HEK293 (cell line): Measurements from ENCODE around the gene ADCY10.
A peak's percentile ranks its signal among the peaks of the same experiment; 100 is the strongest.

Experiments
- CTCF ChIA-PET: fragments of 350-600 bp; formaldehyde crosslinking; extraction: SDS; loops from one replicate; lab custom pipeline; 2021; ENCODE audit warnings: antibody characterized with exemption; lab: Yijun Ruan, JAX
- POLR2A ChIA-PET: fragments of 300-600 bp; formaldehyde crosslinking; extraction: SDS; loops from one replicate; lab custom pipeline; 2020; ENCODE audit warnings: antibody characterized with exemption, inconsistent platforms; lab: Yijun Ruan, JAX
- H3K27ac ChIP-seq: fragments of 200-500 bp; sonication (Bioruptor generic); 2 replicates; pipeline ENCODE4 v1.5.1; 2014; ENCODE audit warnings: low read depth, low read length, control low read depth, inconsistent platforms; ENCODE audit errors: extremely low read depth
- H3K36me3 ChIP-seq, 2 experiments: fragments of 200-500 bp in 1 of 2; sonication (Bioruptor generic) in 1 of 2; 1 replicate in 1 of 2; 2 replicates in 1 of 2; pipeline ENCODE4 v1.5.1; 2014 to 2017; ENCODE audit warnings: inconsistent platforms in 2 of 2, low read length in 2 of 2; ENCODE audit not compliant: control insufficient read depth in 2 of 2, insufficient read depth in 1 of 2
- H3K4me1 ChIP-seq: fragments of 200-500 bp; sonication (Bioruptor generic); 2 replicates; pipeline ENCODE4 v1.5.1; 2014; ENCODE audit warnings: mild to moderate bottlenecking, low read length, inconsistent platforms; ENCODE audit not compliant: control insufficient read depth, insufficient read depth
- H3K4me3 ChIP-seq: 2 replicates; pipeline ENCODE4 v1.5.1; 2011; ENCODE audit warnings: low read depth, mild to moderate bottlenecking, control low read depth, low read length, moderate library complexity
- H3K9me3 ChIP-seq: fragments of 200-500 bp; sonication (Bioruptor generic); 2 replicates; pipeline ENCODE4 v1.5.1; 2014; ENCODE audit warnings: low read depth, low read length, inconsistent platforms; ENCODE audit not compliant: control insufficient read depth, insufficient read depth
- GLI4 ChIP-seq: fragments of 450-650 bp; formaldehyde crosslinking; IDR thresholded peaks from 2 replicates; pipeline ENCODE4 v1.5.1; 2016; ENCODE audit warnings: missing biosample characterization, missing genetic modification characterization
- HIC1 ChIP-seq: fragments of 450-650 bp; formaldehyde crosslinking; IDR thresholded peaks from 2 replicates; pipeline ENCODE4 v1.5.1; 2016; ENCODE audit warnings: missing biosample characterization, missing genetic modification characterization
- KLF7 ChIP-seq: fragments of 450-650 bp; formaldehyde crosslinking; IDR thresholded peaks from 2 replicates; pipeline ENCODE4 v1.5.1; 2016; ENCODE audit warnings: missing biosample characterization, missing genetic modification characterization, borderline replicate concordance
- OVOL3 ChIP-seq: fragments of 450-650 bp; formaldehyde crosslinking; IDR thresholded peaks from 2 replicates; pipeline ENCODE4 v1.5.1; 2016; ENCODE audit warnings: missing biosample characterization, missing genetic modification characterization
- TSHZ1 ChIP-seq: fragments of 450-650 bp; formaldehyde crosslinking; IDR thresholded peaks from 2 replicates; pipeline ENCODE4 v1.5.1; 2016; ENCODE audit warnings: missing biosample characterization, missing genetic modification characterization, borderline replicate concordance
- ZBTB21 ChIP-seq: fragments of 450-650 bp; formaldehyde crosslinking; IDR thresholded peaks from 2 replicates; pipeline ENCODE4 v1.5.1; 2017; ENCODE audit warnings: missing biosample characterization, missing genetic modification characterization
- ZNF121 ChIP-seq: fragments of 450-650 bp; formaldehyde crosslinking; IDR thresholded peaks from 2 replicates; pipeline ENCODE4 v1.5.1; 2016; ENCODE audit warnings: missing biosample characterization, missing genetic modification characterization
- ZNF19 ChIP-seq: fragments of 450-650 bp; formaldehyde crosslinking; IDR thresholded peaks from 2 replicates; pipeline ENCODE4; 2016; ENCODE audit warnings: missing biosample characterization, missing genetic modification characterization, low read depth
- ZNF341 ChIP-seq: fragments of 450-650 bp; formaldehyde crosslinking; IDR thresholded peaks from 2 replicates; pipeline ENCODE4; 2016; ENCODE audit warnings: low read depth, missing biosample characterization, missing genetic modification characterization
- ZNF362 ChIP-seq: fragments of 450-650 bp; formaldehyde crosslinking; IDR thresholded peaks from 2 replicates; pipeline ENCODE4 v1.5.1; 2016; ENCODE audit warnings: missing biosample characterization, missing genetic modification characterization
- ZNF501 ChIP-seq: fragments of 450-650 bp; formaldehyde crosslinking; IDR thresholded peaks from 2 replicates; pipeline ENCODE4 v1.5.1; 2016; ENCODE audit warnings: missing biosample characterization, missing genetic modification characterization
- ZNF558 ChIP-seq: fragments of 450-650 bp; formaldehyde crosslinking; IDR thresholded peaks from 2 replicates; pipeline ENCODE4 v1.5.1; 2016; ENCODE audit warnings: missing biosample characterization, missing genetic modification characterization
- ZNF621 ChIP-seq: fragments of 450-650 bp; formaldehyde crosslinking; IDR thresholded peaks from 2 replicates; pipeline ENCODE4 v1.5.1; 2017; ENCODE audit warnings: missing biosample characterization, missing genetic modification characterization
- TF ChIP-seq, protein P1 (sequence below): fragments of 450-650 bp; formaldehyde crosslinking; IDR thresholded peaks from 2 replicates; pipeline ENCODE4 v1.5.1; 2017; ENCODE audit warnings: missing biosample characterization, mild to moderate bottlenecking, missing genetic modification characterization, moderate library complexity

The ADCY10 gene

DNA sequence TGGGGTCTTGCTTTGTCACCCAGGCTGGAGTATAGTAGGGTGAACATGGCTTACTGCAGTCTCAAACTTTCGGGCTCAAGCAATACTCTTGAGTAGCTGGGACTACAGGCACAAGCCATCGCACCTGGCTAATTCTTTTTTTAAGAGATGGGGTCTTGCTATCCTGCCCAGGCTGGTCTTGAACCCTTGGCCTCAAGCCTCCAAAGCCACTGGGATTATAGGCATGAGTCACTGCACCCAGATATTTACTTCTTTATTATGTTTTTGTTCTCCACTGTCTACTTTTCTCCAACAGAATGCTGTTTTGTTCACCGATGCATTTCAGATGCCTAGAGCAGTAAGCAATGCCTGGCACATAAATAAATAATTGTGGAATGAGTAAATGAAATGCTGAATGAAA lies 72.4 kb downstream of the ADCY10 start:
- no peaks in the 10 kb centered on the region for H3K4me1 ChIP-seq
- H3K36me3 ChIP-seq: no peaks in the 10 kb centered on the region
- no peak overlapping the region for H3K27ac ChIP-seq
- ChIA-PET CTCF (no interaction called here), POLR2A (no interaction called here)
- TF ChIP-seq ZNF558 (tag by site-specific recombination) (no peak), KLF7 (no peak), HIC1 (tag by site-specific recombination) (no peak), ZNF121 (tag by site-specific recombination) (0 out of 2 replicates have a peak, but pooled peaks have one; percentile 14)
- H3K9me3 ChIP-seq: no peaks in the 10 kb centered on the region
- no peak overlapping the region for H3K4me3 ChIP-seq

GRCh38 chr1:167839009-167839408 lies 74.9 kb downstream of the ADCY10 start:
- TF ChIP-seq ZNF19 (tag by site-specific recombination) (no peak), ZNF341 (tag by site-specific recombination) (no peak), OVOL3 (no peak), TSHZ1 (no peak), ZNF501 (tag by site-specific recombination) (no peak)
- CTCF ChIA-PET: no interaction called here
- POLR2A ChIA-PET: no interaction called here
- H3K4me1 ChIP-seq: no peaks in the 10 kb centered on the region
- H3K9me3 ChIP-seq: no peaks in the 10 kb centered on the region
- H3K4me3 ChIP-seq: no peak overlapping the region
- no peaks in the 10 kb centered on the region for H3K36me3 ChIP-seq
- H3K27ac ChIP-seq: no peak overlapping the region

DNA sequence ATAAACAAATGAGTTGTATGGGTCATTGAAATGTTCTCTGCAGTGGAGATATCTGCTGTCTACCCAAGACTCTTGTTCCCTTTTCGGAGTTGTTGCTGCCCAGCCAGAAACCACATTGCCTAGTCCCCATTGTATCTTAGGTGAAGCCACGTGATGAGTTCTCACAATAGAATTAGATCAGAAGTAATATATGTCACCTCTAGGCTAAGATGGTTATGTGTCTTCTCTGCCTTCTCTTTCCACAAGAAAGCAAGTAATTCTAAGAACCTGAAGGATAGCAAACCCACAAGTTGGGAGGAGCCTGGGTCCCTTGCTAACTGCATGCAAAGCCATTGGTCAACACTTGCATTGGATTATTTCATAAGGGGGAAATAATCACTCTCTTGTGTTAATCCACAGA lies 76.6 kb downstream of the ADCY10 start:
- Histone ChIP-seq H3K27ac (no peak overlapping the region), H3K9me3 (no peaks in the 10 kb centered on the region), H3K4me1 (no peaks in the 10 kb centered on the region), H3K36me3 (no peaks in the 10 kb centered on the region), H3K4me3 (no peak overlapping the region)
- CTCF ChIA-PET: no interaction called here
- POLR2A ChIA-PET: no interaction called here
- TF ChIP-seq TSHZ1 (no peak), ZBTB21 (no peak), ZNF621 (tag by site-specific recombination) (no peak), ZNF362 (tag by site-specific recombination) (no peak), GLI4 (tag by site-specific recombination) (no peak)
- TF ChIP-seq, protein P1, sequence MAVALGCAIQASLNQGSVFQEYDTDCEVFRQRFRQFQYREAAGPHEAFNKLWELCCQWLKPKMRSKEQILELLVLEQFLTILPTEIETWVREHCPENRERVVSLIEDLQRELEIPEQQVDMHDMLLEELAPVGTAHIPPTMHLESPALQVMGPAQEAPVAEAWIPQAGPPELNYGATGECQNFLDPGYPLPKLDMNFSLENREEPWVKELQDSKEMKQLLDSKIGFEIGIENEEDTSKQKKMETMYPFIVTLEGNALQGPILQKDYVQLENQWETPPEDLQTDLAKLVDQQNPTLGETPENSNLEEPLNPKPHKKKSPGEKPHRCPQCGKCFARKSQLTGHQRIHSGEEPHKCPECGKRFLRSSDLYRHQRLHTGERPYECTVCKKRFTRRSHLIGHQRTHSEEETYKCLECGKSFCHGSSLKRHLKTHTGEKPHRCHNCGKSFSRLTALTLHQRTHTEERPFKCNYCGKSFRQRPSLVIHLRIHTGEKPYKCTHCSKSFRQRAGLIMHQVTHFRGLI (tag by site-specific recombination): no peak
